Transverse colon (tissue), 4 donors: ENCODE results near the gene FASTKD1. TPM values are rescaled to one million over a fixed set of nuclear protein-coding genes. Genes with fewer than 3 reads are reported as not detected.
"Not testable (repeated sequence)": the region's sequence is repeated elsewhere in the genome, so short reads cannot be mapped to it uniquely, and the experiment has no call there.

Source experiments
- DNase-seq: peaks from one replicate; pipeline ENCODE4 v3.0.0-alpha.2; 2019
- H3K27ac ChIP-seq, 4 donors: fragments of 200-600 bp; sonication (generic); 2 replicates each; pipeline ENCODE4 v1.5.1; 2016 to 2018; ENCODE audit warnings: inconsistent platforms in 4 of 4
- H3K27me3 ChIP-seq: fragments of 200-600 bp; sonication (generic); 2 replicates; pipeline ENCODE4 v1.5.1; 2017; ENCODE audit warnings: inconsistent platforms
- H3K36me3 ChIP-seq, 4 donors: fragments of 200-600 bp; sonication (generic); 2 replicates each; pipeline ENCODE4 v1.5.1; 2017 to 2019; ENCODE audit warnings: inconsistent platforms in 4 of 4
- H3K4me1 ChIP-seq, 4 donors: fragments of 200-600 bp; sonication (generic); 2 replicates each; pipeline ENCODE4 v1.5.1; 2017 to 2020; ENCODE audit warnings: inconsistent platforms in 4 of 4
- H3K4me3 ChIP-seq, 4 donors: fragments of 200-600 bp; sonication (generic); 1 replicate in 1 of 4; 2 replicates in 3 of 4; pipeline versions ENCODE4 v1.5.1 to v1.6.1; 2017 to 2019; ENCODE audit warnings: inconsistent platforms in 4 of 4
- H3K9me3 ChIP-seq, 2 donors: fragments of 200-600 bp; sonication (generic); 2 replicates each; pipeline ENCODE4 v1.5.1; 2017 to 2019; ENCODE audit warnings: inconsistent platforms in 2 of 2
- CTCF ChIP-seq, 5 experiments: fragments of 200-600 bp in 3 of 5; fragments of 450-650 bp in 2 of 5; sonication (generic) in 3 of 5; IDR thresholded peaks; 1 replicate in 2 of 5; 2 replicates in 3 of 5; pipeline ENCODE4 v1.5.1; 2016 to 2017; ENCODE audit warnings: antibody characterized with exemption in 5 of 5, inconsistent platforms in 3 of 5, mild to moderate bottlenecking in 2 of 5, moderate library complexity in 1 of 5
- EP300 ChIP-seq: sonication (generic); formaldehyde crosslinking; IDR thresholded peaks from one replicate; pipeline ENCODE4 v1.6.1; 2017; ENCODE audit warnings: antibody characterized with exemption, low read depth
- POLR2A ChIP-seq: fragments of 450-650 bp; IDR thresholded peaks from one replicate; pipeline ENCODE4 v1.6.1; 2016; ENCODE audit warnings: antibody characterized with exemption, mild to moderate bottlenecking, moderate library complexity
- POLR2AphosphoS5 ChIP-seq, 3 donors: sonication (generic); formaldehyde crosslinking; IDR thresholded peaks; one replicate each; pipeline ENCODE4 v1.6.1; 2016; ENCODE audit warnings: antibody characterized with exemption in 3 of 3
- WGBS, 2 donors: methylation state at CpG; one replicate each; pipeline ENCODE4 v1.1.5; 2018; ENCODE audit warnings: low coverage in 1 of 2; 5-methylcytosine and 5-hydroxymethylcytosine counted together
- in situ Hi-C, 4 donors: fragments of 200-750 bp; cut with MboI; loops; one replicate each; pipeline versions ENCODE4 v1.15.0 to v1.15.1; 2017; ENCODE audit warnings: low sequenced_read_pairs in 3 of 4, low pct_ligation_motif_present in 1 of 4, low pct_unique_long_range_greater_than_20kb in 1 of 4
- intact Hi-C: fragments of 100-400 bp; cut with DNase I; formaldehyde crosslinking; loops from one replicate; pipeline ENCODE4 v1.15.1; 2023; ENCODE audit warnings: low total_unique reads
- total RNA-seq, 4 donors: library from RNA; depleted of rRNA; stranded (reverse); fragments of >200 nt; gene quantifications; one replicate each; pipeline ENCODE4 v1.1.0, GENCODE V29; 2016

FASTKD1 gene
- total RNA-seq, 4 donors from 2014 or later = 19.5 to 77.2 (median 64.7) TPM

GRCh38 chr2:169571571-169571970, 2.1 kb downstream of the FASTKD1 start:
- intact Hi-C loops (no loop called here), in situ Hi-C loops (no loop called here)
- H3K9me3 ChIP-seq = no peaks in the 10 kb centered on the region
- H3K27me3 ChIP-seq = no peaks in the 10 kb centered on the region
- 88 to 92% methylated on average over 3 of the region's 3 CpGs for WGBS, 2 donors
- TF ChIP-seq CTCF (IDR thresholded peaks at IDR 0.05) (no peak), POLR2AphosphoS5 (IDR thresholded peaks at IDR 0.05) (no peak), POLR2A (no peak), EP300 (no peak)
- H3K27ac ChIP-seq = no peak overlapping the region
- no peak for DNase-seq
- peak overlapping the region in 1 of 4 donors; percentile 83 for H3K4me3 ChIP-seq
- peaks cover 0 to 32% (median 13%) of the 10 kb centered on the region in 4 donors for H3K4me1 ChIP-seq
- peaks cover 0 to 6% (median 2%) of the 10 kb centered on the region in 4 donors for H3K36me3 ChIP-seq

- H3K27ac ChIP-seq, intact Hi-C loops, H3K36me3 ChIP-seq, H3K4me3 ChIP-seq, H3K27me3 ChIP-seq, in situ Hi-C loops, H3K9me3 ChIP-seq, DNase-seq: not testable (repeated sequence)
- H3K4me1 ChIP-seq = peaks cover 0 to 32% (median 13%) of the 10 kb centered on the region in 4 donors
- 86% methylated on average over 4 of the region's 4 CpGs; no CpG with 5 or more reads in 1 of the 2 donors for WGBS, 2 donors
These were observed 2.9 kb downstream of the FASTKD1 start for GRCh38 chr2:169570752-169571151.

GRCh38 chr2:169569948-169570347, 3.7 kb downstream of the FASTKD1 start:
- Histone ChIP-seq H3K36me3 (peaks cover 0 to 6% (median 2%) of the 10 kb centered on the region in 4 donors), H3K4me1 (peaks cover 0 to 32% (median 13%) of the 10 kb centered on the region in 4 donors), H3K4me3 (no peak overlapping the region), H3K9me3 (no peaks in the 10 kb centered on the region), H3K27me3 (no peaks in the 10 kb centered on the region), H3K27ac (no peak overlapping the region)
- intact Hi-C loops (no loop called here), in situ Hi-C loops (loop anchor here in 1 of 4 donors (10.0 kb wide), 1 partner anchor 105 kb away; no protein-coding TSS in a partner anchor)
- WGBS, 2 donors = 83 to 95% methylated on average over 2 of the region's 2 CpGs
- TF ChIP-seq POLR2A = no peak
- TF ChIP-seq CTCF (IDR thresholded peaks at IDR 0.05) = no peak
- no peak for TF ChIP-seq EP300
- TF ChIP-seq POLR2AphosphoS5 (IDR thresholded peaks at IDR 0.05) = no peak
- no peak for DNase-seq

GRCh38 chr2:169565686-169566085, 8.0 kb downstream of the FASTKD1 start:
- 93 to 94% methylated on average over 1 of the region's 1 CpG for WGBS, 2 donors
- no peaks in the 10 kb centered on the region for H3K27me3 ChIP-seq
- in situ Hi-C loops = loop anchor here in 1 of 4 donors (10.0 kb wide), 1 partner anchor 101 kb away; no protein-coding TSS in a partner anchor
- peaks cover 0 to 6% (median 2%) of the 10 kb centered on the region in 4 donors for H3K36me3 ChIP-seq
- DNase-seq = no peak
- no peak overlapping the region for H3K27ac ChIP-seq
- TF ChIP-seq POLR2A (no peak), EP300 (no peak), CTCF (IDR thresholded peaks at IDR 0.05) (no peak), POLR2AphosphoS5 (IDR thresholded peaks at IDR 0.05) (no peak)
- H3K4me1 ChIP-seq = peaks cover 0 to 8% (median 0%) of the 10 kb centered on the region in 4 donors
- no peak overlapping the region for H3K4me3 ChIP-seq
- intact Hi-C loops = no loop called here
- no peaks in the 10 kb centered on the region for H3K9me3 ChIP-seq

- intact Hi-C loops (no loop called here), in situ Hi-C loops (loop anchor here in 1 of 4 donors (10.0 kb wide), 1 partner anchor 98 kb away; no protein-coding TSS in a partner anchor)
- no peaks in the 10 kb centered on the region for H3K4me1 ChIP-seq
- no peak overlapping the region for H3K4me3 ChIP-seq
- H3K27me3 ChIP-seq = no peaks in the 10 kb centered on the region
- H3K36me3 ChIP-seq = peaks cover 0 to 6% (median 3%) of the 10 kb centered on the region in 4 donors
- 70 to 84% methylated on average over 2 of the region's 2 CpGs for WGBS, 2 donors
- TF ChIP-seq EP300 = no peak
- no peak for TF ChIP-seq CTCF (IDR thresholded peaks at IDR 0.05)
- no peak for TF ChIP-seq POLR2AphosphoS5 (IDR thresholded peaks at IDR 0.05)
- TF ChIP-seq POLR2A = no peak
- no peak for DNase-seq
- no peak overlapping the region for H3K27ac ChIP-seq
- no peaks in the 10 kb centered on the region for H3K9me3 ChIP-seq
These were observed 11.1 kb downstream of the FASTKD1 start for GRCh38 chr2:169562519-169562918.

GRCh38 chr2:169562084-169562483, 11.6 kb downstream of the FASTKD1 start:
- in situ Hi-C loops = loop anchor here in 1 of 4 donors (10.0 kb wide), 1 partner anchor 97 kb away; no protein-coding TSS in a partner anchor
- H3K9me3 ChIP-seq, H3K27me3 ChIP-seq, DNase-seq, H3K36me3 ChIP-seq, intact Hi-C loops, H3K4me3 ChIP-seq, H3K4me1 ChIP-seq, H3K27ac ChIP-seq: not testable (repeated sequence)
- 90 to 96% methylated on average over 2 to 5 of the region's 5 CpGs for WGBS, 2 donors
